IPS-18c (cell line): ENCODE measurements around the gene ZBTB7C.

Experiments
- H3K4me3 ChIP-seq: 2 replicates; pipeline ENCODE4 v1.7.0; 2013; ENCODE audit warnings: low read depth, mild to moderate bottlenecking, low read length, moderate library complexity; ENCODE audit not compliant: insufficient read depth
- H3K9me3 ChIP-seq: one replicate; pipeline ENCODE4 v1.6.1; 2013; ENCODE audit warnings: mild to moderate bottlenecking, low read length, moderate library complexity; ENCODE audit not compliant: control insufficient read depth, insufficient read depth

The ZBTB7C gene

GRCh38 chr18:48270929-48271328 lies 138.3 kb downstream of the ZBTB7C start:
- Histone ChIP-seq H3K4me3 (no peak overlapping the region), H3K9me3 (no peaks in the 10 kb centered on the region)

GRCh38 chr18:48265328-48265727 lies 143.9 kb downstream of the ZBTB7C start:
- no peaks in the 10 kb centered on the region for H3K9me3 ChIP-seq
- H3K4me3 ChIP-seq = no peak overlapping the region

- H3K4me3 ChIP-seq = no peak overlapping the region
These were observed 145.0 kb downstream of the ZBTB7C start for GRCh38 chr18:48263914-48264902.

GRCh38 chr18:48263192-48263853 lies 145.9 kb downstream of the ZBTB7C start:
- H3K9me3 ChIP-seq = no peaks in the 10 kb centered on the region
- H3K4me3 ChIP-seq = no peak overlapping the region

More at GRCh38 chr18:48263914-48264902, 145.0 kb downstream of the ZBTB7C start:
- H3K9me3 ChIP-seq = no peaks in the 10 kb centered on the region

- Histone ChIP-seq H3K9me3 (no peaks in the 10 kb centered on the region), H3K4me3 (no peak overlapping the region)
These were observed 148.9 kb downstream of the ZBTB7C start for GRCh38 chr18:48260237-48260636.

- H3K9me3 ChIP-seq = no peaks in the 10 kb centered on the region
These were observed 152.3 kb downstream of the ZBTB7C start for GRCh38 chr18:48256848-48257247.

GRCh38 chr18:48254077-48254602 lies 155.0 kb downstream of the ZBTB7C start:
- H3K4me3 ChIP-seq = no peak overlapping the region
- H3K9me3 ChIP-seq = no peaks in the 10 kb centered on the region

More at GRCh38 chr18:48256848-48257247, 152.3 kb downstream of the ZBTB7C start:
- H3K4me3 ChIP-seq = no peak overlapping the region

GRCh38 chr18:48252525-48252924 lies 156.7 kb downstream of the ZBTB7C start:
- Histone ChIP-seq H3K4me3 (no peak overlapping the region), H3K9me3 (no peaks in the 10 kb centered on the region)

GRCh38 chr18:48250918-48251317 lies 158.3 kb downstream of the ZBTB7C start:
- H3K9me3 ChIP-seq = no peaks in the 10 kb centered on the region
- H3K4me3 ChIP-seq = no peak overlapping the region

GRCh38 chr18:48250362-48250907 lies 158.7 kb downstream of the ZBTB7C start:
- H3K4me3 ChIP-seq = no peak overlapping the region
- no peaks in the 10 kb centered on the region for H3K9me3 ChIP-seq

GRCh38 chr18:48249854-48250253 lies 159.3 kb downstream of the ZBTB7C start:
- no peak overlapping the region for H3K4me3 ChIP-seq

GRCh38 chr18:48244530-48244929 lies 164.7 kb downstream of the ZBTB7C start:
- H3K9me3 ChIP-seq = no peaks in the 10 kb centered on the region
- no peak overlapping the region for H3K4me3 ChIP-seq

More at GRCh38 chr18:48249854-48250253, 159.3 kb downstream of the ZBTB7C start:
- H3K9me3 ChIP-seq = no peaks in the 10 kb centered on the region

- Histone ChIP-seq H3K4me3 (no peak overlapping the region), H3K9me3 (no peaks in the 10 kb centered on the region)
These were observed 170.5 kb downstream of the ZBTB7C start for GRCh38 chr18:48238636-48239035.

- no peak overlapping the region for H3K4me3 ChIP-seq
- no peaks in the 10 kb centered on the region for H3K9me3 ChIP-seq
These were observed 171.0 kb downstream of the ZBTB7C start for GRCh38 chr18:48238206-48238605.

GRCh38 chr18:48236822-48237221 lies 172.4 kb downstream of the ZBTB7C start:
- H3K4me3 ChIP-seq = no peak overlapping the region
- no peaks in the 10 kb centered on the region for H3K9me3 ChIP-seq

- Histone ChIP-seq H3K9me3 (no peaks in the 10 kb centered on the region), H3K4me3 (no peak overlapping the region)
These were observed 178.6 kb downstream of the ZBTB7C start for GRCh38 chr18:48230467-48231113.

- Histone ChIP-seq H3K4me3 (no peak overlapping the region), H3K9me3 (no peaks in the 10 kb centered on the region)
These were observed 179.6 kb downstream of the ZBTB7C start for GRCh38 chr18:48229552-48229981.
